KG1 (cell line): ENCODE measurements around the gene SRSF8.
"Not testable (repeated sequence)": the region's sequence is repeated elsewhere in the genome, so short reads cannot be mapped to it uniquely, and the experiment has no call there.

Experiments used
- DNase-seq: peaks from one replicate; lab custom pipeline; 2025; lab: John Stamatoyannopoulos, UW

SRSF8 gene

GRCh38 chr11:95066716-95067038, at the start of gene SRSF8:
TSS of gene SRSF8 (plus strand) at chr11:95066919. CDS start at chr11:95067227, 308 bp downstream.
- no peak for DNase-seq

GRCh38 chr11:95021468-95021867, 45.3 kb upstream of the SRSF8 start:
- DNase-seq: not testable (repeated sequence)

- DNase-seq: no peak
These were observed 41.8 kb upstream of the SRSF8 start, which contains the start of gene KDM4E for GRCh38 chr11:95024958-95025357. TSS of gene KDM4E (plus strand) at chr11:95025258. CDS start at chr11:95025558, 300 bp downstream.

GRCh38 chr11:95025594-95025993, 41.1 kb upstream of the SRSF8 start:
- DNase-seq: not testable (repeated sequence)

GRCh38 chr11:95028357-95028756, 38.4 kb upstream of the SRSF8 start:
- no peak for DNase-seq

GRCh38 chr11:95033051-95033450, 33.7 kb upstream of the SRSF8 start:
- no peak for DNase-seq

- DNase-seq: no peak
These were observed 31.4 kb upstream of the SRSF8 start for GRCh38 chr11:95035316-95035715.

- DNase-seq: not testable (repeated sequence)
These were observed 29.2 kb upstream of the SRSF8 start for GRCh38 chr11:95037356-95038035.

- DNase-seq: no peak
These were observed 24.5 kb upstream of the SRSF8 start for GRCh38 chr11:95042239-95042638.

- DNase-seq: no peak
These were observed 23.8 kb upstream of the SRSF8 start for GRCh38 chr11:95042906-95043305.

GRCh38 chr11:95044010-95044409, 22.7 kb upstream of the SRSF8 start:
- DNase-seq: no peak

- DNase-seq: no peak
These were observed 20.9 kb upstream of the SRSF8 start for GRCh38 chr11:95045812-95046211.

- not testable (repeated sequence) for DNase-seq
These were observed 17.6 kb upstream of the SRSF8 start, which contains the start of gene KDM4F for GRCh38 chr11:95049122-95049521. TSS of gene KDM4F (plus strand) at chr11:95049422.

- no peak for DNase-seq
These were observed 16.0 kb upstream of the SRSF8 start for GRCh38 chr11:95050595-95051202.

- no peak for DNase-seq
These were observed 12.4 kb upstream of the SRSF8 start for GRCh38 chr11:95054356-95054755.

GRCh38 chr11:95055283-95055897, 11.3 kb upstream of the SRSF8 start:
- no peak for DNase-seq

- no peak for DNase-seq
These were observed 8.8 kb upstream of the SRSF8 start for GRCh38 chr11:95057959-95058358.

GRCh38 chr11:95058621-95059020, 8.1 kb upstream of the SRSF8 start:
- no peak for DNase-seq

GRCh38 chr11:95059046-95059445, 7.7 kb upstream of the SRSF8 start:
- DNase-seq: no peak

GRCh38 chr11:95065336-95065735, 1.4 kb upstream of the SRSF8 start:
- DNase-seq: no peak

GRCh38 chr11:95067039-95067840, 521 bp downstream of the SRSF8 start:
- peak; percentile 66 for DNase-seq

- DNase-seq: no peak
These were observed 1.1 kb downstream of the SRSF8 start for GRCh38 chr11:95067841-95068219.
